ENCODE data around the gene DNAH12. TPM values are rescaled to one million over a fixed set of nuclear protein-coding genes. Genes with fewer than 3 reads are reported as not detected.

The DNAH12 gene

Small RNA genes within 50 kb of the gene (small RNA-seq; reads per million reads assigned to genes)
- gene RF00019 (ENCODE audit: insufficient read depth) (not detected), gene RNU6-108P (ENCODE audit: insufficient read depth) (not detected), gene RNU6-1181P (ENCODE audit: insufficient read depth) (not detected), gene RNU6-483P (ENCODE audit: insufficient read depth) (not detected)

Measured in neuronal stem cell (in vitro differentiated cells).